ENCODE results near the gene FBXL22. TPM values are rescaled to one million over a fixed set of nuclear protein-coding genes. Genes with fewer than 3 reads are reported as not detected.

Gene FBXL22
- total and polyA plus RNA-seq, 2 of the 8 experiments (the other 6 are each of a cell fraction or from before 2014, with no cell fraction given), result 0.09 to 0.47 TPM

DNA sequence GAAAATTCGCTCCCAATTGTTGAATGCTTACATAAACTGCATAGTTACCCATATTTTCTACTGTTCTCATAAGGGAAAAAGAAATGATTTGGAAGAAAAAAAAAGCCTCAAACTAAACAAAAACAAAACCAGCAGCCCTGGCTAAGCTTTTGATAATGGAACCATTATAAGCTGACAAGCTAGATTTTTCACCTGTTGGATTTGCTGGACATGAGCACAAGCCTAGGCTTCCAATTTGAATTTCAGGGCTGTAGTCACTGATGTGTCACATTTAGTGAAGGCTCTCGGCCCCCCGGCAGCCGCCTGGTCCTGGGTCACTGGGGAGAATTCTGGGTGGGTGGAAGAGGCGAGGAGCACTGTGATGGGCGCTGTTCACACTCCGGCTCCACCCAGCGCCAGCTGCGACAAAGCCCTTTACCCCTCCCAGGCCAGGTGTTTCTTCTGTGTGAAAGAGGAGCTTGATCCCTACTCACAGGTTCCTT, 4.6 kb downstream of the FBXL22 start:
- Histone ChIP-seq H2BK120ac (replicated peaks; ENCODE audit: low read depth, low read length) (no peak overlapping the region), H3K4me3 (ENCODE audit: extremely low read depth in 1 of 4, insufficient read depth in 2 of 4, low read depth in 3 of 4, low read length in 4 of 4) (peak overlapping the region; percentile 36 to 78 (median 71)), H4K20me1 (replicated peaks in 1 of 2; ENCODE audit: control insufficient read depth in 1 of 2, insufficient read depth in 2 of 2, low read length in 2 of 2) (peaks cover 0 to 5% of the 10 kb centered on the region in 2 experiments), H4K5ac (ENCODE audit: insufficient read length, low read depth, low read length) (no peak overlapping the region), H3K4ac (replicated peaks; ENCODE audit: insufficient read length, low read depth, low read length) (no peak overlapping the region), H4K8ac (ENCODE audit: extremely low read depth, insufficient read depth, low read length) (no peak overlapping the region), H2BK5ac (ENCODE audit: low read depth, low read length) (no peak overlapping the region), H3K9me3 (ENCODE audit: insufficient read depth in 2 of 2, low read depth in 1 of 2, low read length in 1 of 2) (no peaks in the 10 kb centered on the region), H3K18ac (ENCODE audit: extremely low read depth, low read length) (no peak overlapping the region), H3K4me1 (replicated peaks in 1 of 4; ENCODE audit: control insufficient read depth in 3 of 4, insufficient read depth in 4 of 4, low read length in 3 of 4) (peaks cover 0 to 14% (median 7%) of the 10 kb centered on the region in 4 experiments; a peak in 5 of 7 replicates), H3K27ac (ENCODE audit: low read depth, low read length) (no peak overlapping the region), H3K79me1 (ENCODE audit: low read depth, low read length) (no peaks in the 10 kb centered on the region), H2BK12ac (ENCODE audit: low read depth, low read length) (no peak overlapping the region), H2BK15ac (ENCODE audit: low read length) (no peak overlapping the region), H2BK20ac (ENCODE audit: low read length) (no peak overlapping the region), H3K27me3 (replicated peaks in 1 of 4; ENCODE audit: control insufficient read depth in 3 of 4, extremely low read depth in 1 of 4, insufficient read depth in 3 of 4, low read length in 3 of 4) (peaks cover 0 to 30% (median 19%) of the 10 kb centered on the region in 4 experiments; a peak in 6 of 7 replicates), H3K23me2 (ENCODE audit: low read depth, low read length) (peaks cover 13% of the 10 kb centered on the region), H2AFZ (ENCODE audit: low read length) (no peak overlapping the region), H3K4me2 (ENCODE audit: insufficient read depth in 1 of 2, low read depth in 2 of 2, low read length in 2 of 2) (peak overlapping the region; percentile 74 to 97), H3K14ac (ENCODE audit: insufficient read length) (no peak overlapping the region), H3K9ac (replicated peaks in 1 of 4; ENCODE audit: extremely low read depth in 1 of 4, low read depth in 3 of 4, low read length in 3 of 4) (no peak overlapping the region), H4K91ac (replicated peaks; ENCODE audit: insufficient read length, low read length) (no peak overlapping the region), H3K56ac (replicated peaks; ENCODE audit: insufficient read length, low read depth, low read length) (no peak overlapping the region), H3K79me2 (ENCODE audit: control insufficient read depth in 1 of 2, insufficient read depth in 2 of 2, low read length in 2 of 2) (no peaks in the 10 kb centered on the region), H3K36me3 (ENCODE audit: control insufficient read depth in 2 of 4, insufficient read depth in 4 of 4, low read length in 3 of 4) (no peaks in the 10 kb centered on the region), H2AK5ac (ENCODE audit: low read depth, low read length) (no peak overlapping the region), H3K23ac (ENCODE audit: insufficient read length) (no peak overlapping the region)
- CTCF ChIA-PET (ENCODE audit: partially characterized antibody), result interaction anchor here (0.7 to 4.3 kb wide), 6 partner anchors 9 to 382 kb away, joined by 3 to 21 read pairs (median 7); no protein-coding TSS in a partner anchor
- FAIRE-seq, result no peak
- POLR2A ChIA-PET (ENCODE audit: partially characterized antibody), result no interaction called here
- WGBS, 2 experiments (ENCODE audit: extremely low coverage in 1 of 2, insufficient coverage in 1 of 2, insufficient read length in 1 of 2, insufficient replicate concordance in 2 of 2, low coverage in 1 of 2, low lambda C conversion rate in 2 of 2, missing lambda C conversion rate in 1 of 2), result 51% methylated on average over 9 of the region's 9 CpGs; no CpG with 5 or more reads in 1 of the 2 experiments
- no peak for DNase-seq (ENCODE audit: low read depth in 1 of 2, low spot score in 2 of 2)
- TF ChIP-seq TCF12 (IDR thresholded peaks at IDR 0.05; ENCODE audit: low read depth, low read length), result no peak
- TF ChIP-seq SP1 (IDR thresholded peaks at IDR 0.05; ENCODE audit: low read depth, low read length), result no peak
- no peak for TF ChIP-seq HDAC6 (IDR thresholded peaks at IDR 0.05; ENCODE audit: low read depth, low read length)
- no peak for TF ChIP-seq CTCF (IDR thresholded peaks at IDR 0.05; ENCODE audit: control extremely low read depth in 1 of 3, insufficient read depth in 1 of 3, low read depth in 1 of 3, low read length in 3 of 3)
- no peak for TF ChIP-seq RNF2 (IDR thresholded peaks at IDR 0.05; ENCODE audit: borderline replicate concordance, low read depth, low read length, missing control alignments, poor library complexity, severe bottlenecking)
- TF ChIP-seq CTBP2 (IDR thresholded peaks at IDR 0.05; ENCODE audit: borderline replicate concordance, insufficient read depth, insufficient read length, low read length), result no peak
- no peak for TF ChIP-seq SIN3A (conservative IDR thresholded peaks at IDR 0.05 in 1 of 2, IDR thresholded peaks at IDR 0.05 in 1 of 2; ENCODE audit: low read depth in 1 of 2, low read length in 2 of 2)
- TF ChIP-seq SAP30 (IDR thresholded peaks at IDR 0.05; ENCODE audit: insufficient read depth, insufficient replicate concordance, low read length), result no peak

All from H1 (cell line).